Measurements from ENCODE around the gene TTC31.

Gene TTC31

DNA sequence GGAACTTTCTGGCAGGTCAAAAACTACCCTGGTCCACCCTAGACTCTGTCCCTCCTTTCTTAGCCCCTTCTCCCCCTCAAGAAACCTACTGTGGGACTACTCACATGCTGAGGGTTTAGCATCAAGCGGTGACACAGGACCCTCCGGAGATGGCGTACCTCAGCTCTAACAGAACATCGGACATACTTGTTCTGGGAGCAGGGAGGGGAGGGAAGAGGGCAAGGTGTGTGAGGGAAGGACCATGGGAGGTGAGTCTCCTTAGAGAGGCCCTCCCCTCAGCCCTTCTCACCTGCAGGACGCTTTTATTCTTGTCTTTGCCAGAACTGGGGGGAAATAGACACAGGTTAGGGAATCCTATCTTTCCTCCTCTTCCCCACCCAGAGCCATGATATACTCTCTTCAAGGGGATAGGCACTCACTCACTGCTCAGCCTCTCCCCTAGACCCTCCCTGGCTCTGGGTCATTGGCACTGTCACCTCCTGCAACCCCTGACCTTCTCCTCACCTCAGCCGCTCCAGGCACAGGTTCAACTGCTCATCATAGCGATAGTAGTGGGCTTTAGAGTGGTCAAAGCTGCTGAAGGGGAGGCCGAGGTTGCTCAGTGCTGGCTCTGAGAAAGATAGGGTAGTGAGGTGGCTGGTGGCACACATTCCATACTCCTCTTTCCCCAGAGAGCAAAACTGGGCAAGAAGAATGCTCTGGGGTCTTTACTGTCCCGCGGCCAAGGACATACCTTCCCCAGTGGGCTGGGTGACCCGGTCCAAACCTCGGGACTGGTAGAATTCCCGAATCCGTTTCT is 22.8 kb downstream of the TTC31 start:
- no peak for DNase-seq (ENCODE audit: low spot score)

DNA sequence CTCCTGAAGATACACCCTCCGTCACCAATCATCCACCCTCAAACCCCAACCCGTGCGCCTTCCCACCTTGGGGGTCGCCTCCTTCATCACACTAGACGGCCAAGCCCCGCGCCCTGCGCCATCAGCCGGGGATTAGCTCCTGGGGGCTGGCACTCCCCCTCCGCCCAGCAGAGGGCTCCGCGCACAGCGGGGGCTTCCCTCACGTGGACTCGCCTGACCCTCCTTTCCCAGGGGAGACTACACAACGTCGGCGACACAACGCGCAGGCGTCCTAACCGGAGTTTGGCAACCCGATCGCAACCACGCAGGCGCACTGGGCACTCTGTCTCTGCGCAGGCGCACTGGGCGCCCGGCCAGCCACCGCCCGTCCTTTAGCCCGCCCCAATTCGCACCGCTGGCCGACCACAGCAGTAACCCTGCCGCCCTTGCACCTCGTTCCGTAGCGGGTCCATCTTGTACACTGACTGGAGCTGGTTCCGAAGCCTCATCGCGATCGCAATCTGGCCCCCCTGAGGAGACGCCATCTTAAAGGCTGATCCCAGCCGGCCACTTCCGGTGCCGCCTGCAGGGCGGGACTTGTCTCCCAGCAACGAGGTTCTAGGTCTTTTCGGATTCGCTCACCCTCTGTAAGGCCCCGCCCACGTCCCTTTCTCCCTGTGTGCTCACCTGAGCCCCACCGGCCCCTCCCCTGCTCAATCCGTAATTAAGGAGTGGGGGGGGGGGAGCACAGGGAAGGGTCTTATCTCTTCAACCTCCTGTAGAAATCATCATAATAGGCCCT is 24.5 kb downstream of the TTC31 start, which contains the start of gene PCGF1:
Gene PCGF1, minus strand, starts transcription at position 551 of the 781 bp plus-strand sequence. Its CDS starts 27 bp downstream, at position 524.
- peak; percentile 93 for DNase-seq (ENCODE audit: low spot score)

DNA sequence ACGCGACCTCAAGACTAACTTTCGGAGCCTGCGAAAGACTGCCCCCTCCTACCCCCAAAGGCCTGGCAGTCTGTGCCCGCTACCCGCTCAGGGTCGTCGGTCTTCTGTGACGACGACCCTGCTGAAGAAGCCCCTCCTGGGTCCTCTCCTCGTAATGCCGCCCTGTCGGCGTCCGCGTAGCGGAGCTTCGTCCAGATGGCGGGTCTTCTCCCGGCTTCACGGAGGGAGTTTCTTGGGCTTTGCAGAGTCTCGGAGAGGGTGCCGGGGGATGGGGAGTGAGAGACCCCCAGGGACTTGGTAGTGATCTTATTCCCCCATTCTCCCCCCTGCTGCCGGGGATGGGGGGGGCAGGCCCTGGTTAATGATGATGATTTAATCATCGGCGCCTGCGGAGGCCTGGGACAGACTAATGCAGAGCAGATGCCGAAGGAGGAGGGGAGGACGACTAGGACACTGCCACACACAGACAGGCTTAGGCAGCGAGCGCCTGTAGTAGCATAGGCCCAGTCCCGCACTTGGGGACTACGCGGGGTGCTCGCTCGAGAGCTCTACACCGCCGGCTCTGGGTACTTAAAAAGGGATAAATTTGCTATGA is 25.1 kb downstream of the TTC31 start:
- DNase-seq (ENCODE audit: low spot score) = no peak

DNA sequence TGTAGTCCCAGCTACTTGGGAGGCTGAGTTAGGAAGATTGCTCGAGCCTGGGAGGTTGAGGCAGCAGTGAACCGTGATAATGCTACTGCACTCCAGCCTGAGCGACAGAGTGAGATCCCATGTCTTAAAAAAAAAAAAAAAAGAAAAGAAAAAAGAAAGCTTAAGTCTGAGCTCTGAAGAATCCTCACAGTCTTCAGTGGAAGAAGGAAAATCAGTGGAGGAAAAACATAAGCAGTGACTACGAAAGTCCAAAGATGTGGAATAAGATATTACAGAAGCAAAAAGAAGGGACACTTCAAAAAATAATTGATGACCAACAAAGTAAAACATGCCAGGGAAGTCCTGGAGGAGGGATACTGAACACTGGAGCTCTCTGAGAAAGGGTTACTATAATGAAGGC is 27.4 kb downstream of the TTC31 start:
- no peak for DNase-seq (ENCODE audit: low spot score)

DNA sequence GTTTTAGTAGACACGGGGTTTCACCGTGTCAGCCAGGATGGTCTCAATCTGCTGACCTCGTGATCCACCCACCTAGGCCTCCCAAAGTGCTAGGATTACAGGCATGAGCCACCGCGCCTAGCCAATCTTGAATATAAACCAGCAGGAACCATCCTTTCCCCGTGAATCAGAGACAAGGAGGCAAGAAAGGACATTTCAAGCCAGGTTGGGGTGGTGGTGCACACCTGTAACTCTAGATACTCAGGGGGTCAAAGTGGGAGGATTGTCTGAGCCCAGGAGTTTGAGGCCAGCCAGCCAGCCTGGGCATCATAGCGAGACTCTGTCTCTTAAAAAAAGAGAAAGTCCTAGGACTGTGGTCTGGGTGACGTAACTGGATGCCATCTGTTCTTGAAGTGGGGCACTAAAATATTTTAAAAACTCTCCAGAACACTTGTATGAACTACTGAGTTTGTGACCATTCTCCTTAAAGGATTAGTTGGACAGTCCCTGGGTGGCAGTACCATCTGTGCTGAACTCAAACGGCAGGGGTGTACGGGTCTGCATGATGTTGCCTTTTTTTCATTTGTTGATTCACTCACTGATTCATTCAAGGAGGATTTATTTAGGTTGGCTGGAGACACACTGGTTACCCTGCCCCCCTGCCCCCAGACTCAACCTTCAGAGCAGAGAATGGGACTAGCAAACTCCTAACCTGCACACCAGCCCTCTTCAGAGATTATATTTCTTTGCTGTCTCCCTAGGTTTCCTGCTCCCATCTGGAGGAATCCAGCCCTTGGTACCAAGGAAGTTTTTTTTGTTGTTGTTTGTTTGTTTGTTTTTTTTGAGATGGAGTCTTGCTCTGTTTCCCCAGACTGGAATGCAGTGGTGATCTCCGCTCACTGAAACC is 28.5 kb downstream of the TTC31 start:
- DNase-seq (ENCODE audit: low spot score) = no peak

DNA sequence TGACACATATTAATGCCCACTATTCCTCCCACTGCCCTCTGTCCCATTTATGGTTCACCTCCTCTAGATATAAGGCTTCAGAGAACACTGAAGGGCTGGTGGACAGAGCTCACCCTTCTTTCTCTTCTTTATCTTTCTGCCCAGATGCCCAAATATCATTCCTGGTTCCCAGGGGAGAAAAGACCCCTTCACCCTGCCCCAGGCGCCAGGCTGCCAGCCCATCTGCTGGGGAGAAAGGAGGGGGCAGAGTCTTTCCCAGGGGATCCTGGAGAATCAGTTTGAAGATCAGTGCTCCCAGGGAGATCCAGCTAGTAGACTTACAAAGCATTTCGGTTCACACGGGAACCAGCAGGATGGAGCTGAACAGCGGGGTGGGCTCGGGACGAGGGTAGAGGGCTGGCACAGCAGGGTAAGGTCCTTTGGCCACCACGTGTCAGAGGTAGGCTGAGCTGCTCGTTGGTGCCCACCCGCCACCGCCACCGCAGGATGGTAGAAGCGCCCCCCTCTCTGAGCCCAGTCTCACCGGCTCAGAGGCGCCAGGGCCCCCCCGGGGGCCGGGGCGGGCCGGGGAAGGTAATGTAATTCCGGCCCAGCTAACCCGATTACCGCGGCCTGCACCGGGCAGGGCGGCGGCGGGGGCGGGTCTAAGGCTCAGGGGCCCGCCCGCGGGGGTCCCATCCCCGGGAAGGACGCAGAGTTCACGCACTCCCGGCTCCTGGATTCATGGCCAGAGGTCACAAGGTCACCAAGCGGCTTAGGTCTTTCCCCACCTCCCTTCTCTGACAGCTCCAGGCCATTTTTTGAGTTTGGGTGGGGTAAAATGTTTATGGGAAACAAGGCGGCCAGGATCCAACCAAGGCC is 30.1 kb downstream of the TTC31 start:
- DNase-seq (ENCODE audit: low spot score) = no peak

DNA sequence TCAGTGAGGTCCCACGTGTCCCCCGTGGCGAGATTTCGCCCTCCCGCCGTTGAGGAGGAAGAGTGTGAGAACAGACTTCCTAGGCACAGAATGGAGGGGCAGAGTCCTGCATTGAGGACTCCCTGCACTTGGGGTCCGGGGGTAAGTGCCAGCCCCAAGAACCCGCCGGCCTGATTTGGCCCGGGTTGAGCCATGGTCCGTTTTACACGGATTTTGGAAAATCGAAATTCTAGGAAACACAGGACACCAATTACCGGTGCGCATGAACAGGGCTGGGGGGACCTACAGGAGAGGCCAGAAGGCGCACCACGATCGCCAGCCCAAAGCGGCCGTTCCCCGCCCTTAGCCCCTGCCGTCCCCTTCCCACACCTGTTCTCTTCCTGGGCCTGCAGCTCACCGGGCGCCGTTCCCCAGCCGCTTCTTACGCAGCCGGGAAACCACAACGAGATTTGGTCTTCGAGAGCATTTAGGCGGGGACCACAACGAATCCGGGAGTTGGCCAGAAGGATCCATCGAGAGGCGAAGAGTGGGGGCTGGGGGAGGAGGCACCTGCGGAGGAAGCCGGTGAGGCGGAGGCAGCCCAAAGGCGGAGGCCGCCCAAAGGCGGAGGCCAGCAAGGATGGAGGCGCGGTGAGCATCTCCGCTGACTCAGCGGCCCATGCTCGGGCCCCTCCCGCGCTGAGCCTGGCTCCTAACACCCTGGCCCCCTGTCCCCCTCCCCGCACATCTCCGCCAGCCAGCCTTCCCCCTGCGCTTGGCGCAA is 30.9 kb downstream of the TTC31 start:
- no peak for DNase-seq (ENCODE audit: low spot score)

DNA sequence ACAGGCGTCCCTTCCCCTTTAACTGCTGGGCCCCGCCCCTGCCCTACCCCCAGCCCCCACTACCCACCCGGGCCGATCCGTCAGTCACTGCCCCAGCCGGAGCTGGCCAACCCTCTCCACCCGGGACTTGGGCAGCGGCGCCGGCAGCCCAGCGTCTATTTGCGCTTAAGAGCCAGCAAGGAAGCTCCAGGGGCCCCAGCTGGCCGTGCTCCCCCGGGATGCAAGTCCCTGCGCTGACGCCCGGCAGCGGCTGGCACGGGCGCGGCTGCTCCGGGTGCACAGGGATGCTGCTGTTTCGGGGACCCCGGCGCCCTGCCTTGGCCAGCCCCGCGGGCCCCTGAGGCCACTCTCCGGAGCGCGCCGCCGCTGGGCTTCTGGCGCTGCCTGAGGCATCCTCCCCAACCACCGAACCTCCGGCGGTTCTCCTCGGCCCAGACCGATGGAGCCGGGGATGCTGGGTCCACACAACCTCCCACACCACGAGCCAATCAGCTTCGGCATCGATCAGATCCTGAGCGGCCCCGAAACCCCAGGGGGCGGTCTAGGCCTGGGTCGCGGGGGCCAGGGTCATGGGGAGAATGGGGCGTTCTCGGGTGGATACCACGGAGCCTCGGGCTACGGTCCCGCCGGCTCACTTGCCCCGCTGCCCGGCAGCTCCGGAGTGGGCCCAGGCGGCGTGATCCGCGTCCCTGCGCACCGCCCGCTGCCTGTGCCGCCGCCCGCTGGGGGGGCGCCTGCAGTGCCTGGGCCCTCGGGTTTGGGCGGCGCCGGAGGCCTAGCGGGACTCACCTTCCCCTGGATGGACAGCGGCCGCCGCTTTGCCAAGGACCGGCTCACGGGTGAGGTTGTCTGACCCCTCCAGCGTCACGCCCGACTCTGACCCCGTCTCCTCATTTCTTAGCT is 31.7 kb downstream of the TTC31 start, which contains the start of gene TLX2:
Gene TLX2, plus strand, starts transcription at position 83 of the 903 bp plus-strand sequence. Its CDS starts 357 bp downstream, at position 440.
- DNase-seq (ENCODE audit: low spot score) = no peak

DNA sequence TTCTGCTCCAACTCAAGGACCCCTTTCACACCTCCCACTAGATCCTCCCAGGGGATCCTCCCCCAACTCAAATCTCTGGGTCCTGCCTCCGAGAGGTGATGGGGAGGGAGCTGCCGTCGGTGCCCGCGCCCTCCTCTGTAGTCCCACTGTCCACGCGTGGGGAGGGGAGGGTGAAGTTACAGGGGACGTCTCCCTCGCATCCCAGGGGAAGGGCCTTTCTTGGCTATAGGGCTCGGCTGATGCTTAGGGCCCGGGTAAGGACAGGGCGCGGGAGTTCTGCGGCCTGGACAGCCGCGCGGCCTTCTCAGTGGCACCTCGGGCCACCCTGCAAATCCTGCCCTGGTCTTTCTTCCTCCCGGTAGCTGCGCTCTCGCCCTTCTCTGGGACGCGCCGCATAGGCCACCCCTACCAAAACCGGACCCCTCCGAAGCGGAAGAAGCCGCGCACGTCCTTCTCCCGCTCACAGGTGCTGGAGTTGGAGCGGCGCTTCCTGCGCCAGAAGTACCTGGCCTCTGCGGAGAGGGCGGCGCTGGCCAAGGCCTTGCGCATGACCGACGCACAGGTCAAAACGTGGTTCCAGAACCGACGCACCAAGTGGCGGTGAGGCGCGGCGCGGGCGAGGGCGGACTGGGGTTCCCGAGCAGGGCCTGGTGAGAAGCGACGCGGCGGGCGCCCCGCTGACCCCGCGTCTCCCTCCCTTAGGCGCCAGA is 32.5 kb downstream of the TTC31 start:
- no peak for DNase-seq (ENCODE audit: low spot score)

DNA sequence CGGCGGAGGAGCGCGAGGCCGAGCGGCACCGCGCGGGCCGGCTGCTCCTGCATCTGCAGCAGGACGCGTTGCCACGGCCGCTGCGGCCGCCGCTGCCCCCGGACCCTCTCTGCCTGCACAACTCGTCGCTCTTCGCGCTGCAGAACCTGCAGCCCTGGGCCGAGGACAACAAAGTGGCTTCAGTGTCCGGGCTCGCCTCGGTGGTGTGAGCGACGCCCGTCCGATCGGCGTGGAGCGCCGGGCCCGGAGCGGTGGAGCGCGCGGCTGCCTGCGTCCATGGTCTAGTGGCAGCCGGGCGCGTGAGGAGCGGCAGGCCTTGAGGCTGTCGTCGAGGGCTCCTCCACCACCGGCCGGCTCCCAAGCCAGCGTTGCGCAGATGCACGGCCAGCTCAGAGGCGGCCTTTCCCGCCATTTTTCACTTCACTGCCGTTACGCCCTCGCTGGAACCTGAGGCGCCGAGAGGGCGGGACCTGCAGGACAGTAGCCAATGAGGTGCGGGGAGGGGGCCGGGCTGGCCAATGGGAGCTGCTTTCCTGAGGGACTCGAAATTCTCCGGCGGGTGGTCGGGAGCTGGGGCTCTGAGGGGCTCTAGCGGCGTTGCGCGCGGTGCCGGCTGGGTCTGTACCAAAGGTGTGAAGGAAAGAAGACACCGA is 33.2 kb downstream of the TTC31 start:
- no peak for DNase-seq (ENCODE audit: low spot score)

DNA sequence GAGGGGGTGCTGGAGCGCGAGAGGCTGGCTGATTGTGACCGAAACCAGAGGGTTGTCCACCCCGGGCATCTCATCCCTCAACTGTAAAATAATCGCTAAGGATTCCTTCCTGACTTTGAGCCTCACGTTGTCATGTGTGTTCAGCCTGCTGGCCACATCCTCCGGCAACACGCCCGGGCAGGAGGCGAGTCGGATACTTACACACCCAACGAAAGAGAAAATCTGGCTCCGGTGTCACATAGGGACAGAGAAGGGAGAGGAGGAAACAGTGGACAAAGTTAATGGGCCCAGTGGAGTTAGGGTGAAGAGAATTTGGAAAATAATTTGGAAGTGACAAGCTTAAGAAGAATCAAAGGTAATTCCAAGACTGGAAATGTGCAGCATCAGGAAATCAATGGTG is 33.8 kb downstream of the TTC31 start:
- no peak for DNase-seq (ENCODE audit: low spot score)

DNA sequence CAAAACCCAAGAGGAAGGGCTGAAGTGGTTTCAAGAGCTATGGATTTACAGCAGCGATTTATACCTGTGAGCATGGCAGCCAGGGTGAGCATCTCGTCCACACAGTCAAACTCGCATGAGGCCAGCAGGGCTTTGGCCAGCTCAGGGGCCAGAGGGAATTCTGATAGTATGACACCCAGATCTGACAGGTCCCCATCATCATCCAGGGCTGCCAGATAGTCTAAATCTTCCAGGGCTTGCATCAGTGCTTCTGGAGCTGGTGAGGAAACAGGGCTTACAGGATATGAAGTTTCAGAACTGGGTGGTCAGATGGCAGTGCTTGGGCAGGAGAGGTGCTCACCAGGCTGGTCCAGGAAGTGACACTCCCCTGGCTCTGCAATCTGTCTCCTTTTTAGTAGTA is 39.6 kb downstream of the TTC31 start:
- DNase-seq (ENCODE audit: low spot score) = no peak

DNA sequence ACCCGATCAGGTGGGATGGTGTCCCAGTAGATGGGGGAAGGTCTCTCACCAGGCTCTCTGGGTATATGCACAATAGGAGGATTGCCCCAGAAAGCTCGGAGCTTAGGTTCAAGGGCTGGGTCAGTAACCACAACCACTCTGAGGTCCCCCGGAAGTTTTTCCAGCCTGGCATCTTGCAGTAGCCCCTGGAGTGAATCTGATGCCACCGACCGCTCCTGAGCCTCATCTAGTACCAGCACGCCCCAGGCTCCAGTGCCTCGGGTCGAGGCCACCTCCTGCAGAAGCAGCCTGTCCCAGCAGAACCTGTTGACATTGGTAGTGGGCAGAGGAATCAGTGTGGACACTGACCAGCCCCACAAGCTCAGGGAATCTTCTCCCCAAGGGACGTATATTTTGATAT is 41.1 kb downstream of the TTC31 start:
- DNase-seq (ENCODE audit: low spot score) = no peak

DNA sequence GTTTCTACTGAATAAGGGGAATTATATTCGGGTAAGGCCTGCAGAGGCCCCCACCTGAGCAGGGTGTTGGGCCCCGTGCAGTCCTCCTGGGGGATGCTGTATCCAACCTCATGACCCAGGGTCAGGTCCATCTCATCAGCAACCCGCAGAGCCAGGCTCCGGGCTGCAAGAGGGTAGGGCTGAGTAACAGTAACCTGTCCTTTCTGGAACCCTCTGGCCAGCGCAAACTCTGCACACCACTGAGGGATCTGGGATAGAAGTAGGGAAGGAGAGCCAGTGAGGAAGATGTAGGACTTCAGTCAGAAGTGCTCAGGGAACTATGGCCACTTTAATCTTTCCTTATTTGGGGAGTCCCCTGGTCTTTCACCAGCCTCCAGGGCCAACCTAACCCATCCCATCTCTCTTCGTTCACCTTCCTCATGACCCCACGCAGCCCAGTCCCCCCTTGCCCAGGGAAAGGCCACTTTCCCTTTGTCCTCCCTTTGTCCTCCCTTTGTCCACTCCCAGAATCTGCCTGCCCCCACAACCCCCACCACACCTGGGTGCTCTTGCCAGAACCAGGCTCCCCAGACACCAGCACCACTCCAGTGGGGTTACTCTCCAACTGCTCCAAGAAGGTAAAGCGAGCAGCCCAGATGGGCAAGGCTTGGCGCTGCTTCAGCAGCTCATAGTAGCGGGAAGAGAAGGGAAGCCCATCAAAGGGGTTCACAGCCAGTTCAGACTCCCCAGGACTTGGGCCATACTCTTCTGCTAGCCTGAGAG is 42.3 kb downstream of the TTC31 start:
- DNase-seq (ENCODE audit: low spot score) = no peak

DNA sequence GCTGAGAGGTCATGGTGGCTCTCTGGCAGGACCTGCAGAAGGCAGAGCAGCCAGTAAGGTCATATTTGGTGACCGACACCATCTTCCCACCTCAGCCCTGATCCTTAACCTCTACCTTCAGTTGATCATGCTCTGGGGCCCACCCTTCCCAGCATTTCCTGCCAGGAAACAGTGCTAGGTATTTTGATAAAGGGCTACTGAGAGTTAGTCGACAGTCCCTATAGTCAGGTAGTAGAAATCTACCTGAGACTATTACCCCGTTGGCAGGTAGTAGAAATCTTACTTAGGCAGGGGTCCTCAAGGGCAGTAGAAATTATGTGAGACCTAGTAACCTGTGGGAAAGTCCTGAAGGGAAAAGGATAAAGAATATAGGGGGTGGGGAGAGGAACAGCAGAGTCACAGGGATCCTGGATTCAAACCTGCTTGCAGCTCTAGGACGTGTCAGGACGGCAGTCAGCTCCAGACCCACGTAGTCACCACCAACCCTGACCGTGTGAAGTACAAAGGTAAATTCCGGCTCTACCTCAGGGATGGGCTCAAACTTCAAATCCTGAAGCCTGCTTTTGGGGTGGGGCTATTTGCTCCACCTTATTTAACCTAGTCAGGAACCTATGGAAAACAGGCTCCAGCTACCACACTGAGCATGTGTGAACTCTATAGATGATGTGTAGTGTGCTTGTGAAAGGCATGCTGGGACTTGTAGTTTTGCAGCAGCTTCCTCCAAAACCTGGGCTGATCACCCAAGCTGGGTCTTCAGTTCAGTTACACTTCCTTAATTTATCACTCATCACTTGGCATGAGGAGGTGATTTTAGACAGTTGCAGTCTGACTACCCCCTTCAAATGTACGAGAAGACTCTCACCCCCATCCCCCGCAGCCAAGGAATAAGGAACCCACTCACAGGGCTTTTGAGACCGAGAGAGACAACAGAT is 43.1 kb downstream of the TTC31 start, which contains the start of gene DQX1:
Gene DQX1, minus strand, starts transcription at position 515 of the 932 bp plus-strand sequence. Its CDS starts 502 bp downstream, at position 13.
- peak; percentile 51 for DNase-seq (ENCODE audit: low spot score)
